Esophagus (tissue), 2 donors: ENCODE measurements around the gene TGM2. TPM values are rescaled to one million over a fixed set of nuclear protein-coding genes. Genes with fewer than 3 reads are reported as not detected.

ENCODE experiments used
- H3K27ac ChIP-seq, 2 donors: one replicate each; pipeline ENCODE4 v1.5.1; 2013; ENCODE audit warnings: low read depth in 2 of 2, mild to moderate bottlenecking in 2 of 2, inconsistent platforms in 1 of 2, low read length in 1 of 2, moderate library complexity in 1 of 2
- H3K27me3 ChIP-seq, 2 donors: one replicate each; pipeline ENCODE4 v1.6.1; 2013; ENCODE audit warnings: low read length in 2 of 2, control low read depth in 1 of 2, mild to moderate bottlenecking in 1 of 2; ENCODE audit not compliant: insufficient read depth in 2 of 2, control insufficient read depth in 1 of 2
- H3K36me3 ChIP-seq, 2 donors: one replicate each; pipeline ENCODE4 v1.6.1; 2013; ENCODE audit warnings: low read length in 1 of 2; ENCODE audit not compliant: control insufficient read depth in 2 of 2, insufficient read depth in 2 of 2
- H3K4me1 ChIP-seq, 2 donors: one replicate each; pipeline ENCODE4 v1.6.1; 2013; ENCODE audit warnings: low read length in 1 of 2; ENCODE audit not compliant: control insufficient read depth in 2 of 2, insufficient read depth in 2 of 2
- H3K4me3 ChIP-seq, 2 donors: one replicate each; pipeline ENCODE4 v1.5.1; 2013; ENCODE audit warnings: low read length in 2 of 2, mild to moderate bottlenecking in 2 of 2, low read depth in 1 of 2, moderate library complexity in 1 of 2
- H3K9me3 ChIP-seq, 2 donors: one replicate each; pipeline ENCODE4 v1.6.1; 2013; ENCODE audit warnings: mild to moderate bottlenecking in 2 of 2, low read depth in 1 of 2, low read length in 1 of 2, moderate library complexity in 1 of 2; ENCODE audit not compliant: control insufficient read depth in 2 of 2, insufficient read depth in 1 of 2
- WGBS, 2 donors: extraction: QIAGEN DNeasy Blood & Tissue Kit; methylation state at CpG; one replicate each; pipeline ENCODE4 v1.1.7; 2013; 5-methylcytosine and 5-hydroxymethylcytosine counted together
- polyA plus RNA-seq, 2 donors: library from polyadenylated mRNA; stranded (reverse); fragments of 200-250 nt; gene quantifications; one replicate each; pipeline ENCODE4 v1.2.3, GENCODE V29; 2013
- donor health status: healthy with polysubstance abuse.
- donor health status: Bipolar disorder and iron deficiency.

Gene TGM2
- polyA plus RNA-seq, 2 donors, result 5.1 to 8.6 TPM

DNA sequence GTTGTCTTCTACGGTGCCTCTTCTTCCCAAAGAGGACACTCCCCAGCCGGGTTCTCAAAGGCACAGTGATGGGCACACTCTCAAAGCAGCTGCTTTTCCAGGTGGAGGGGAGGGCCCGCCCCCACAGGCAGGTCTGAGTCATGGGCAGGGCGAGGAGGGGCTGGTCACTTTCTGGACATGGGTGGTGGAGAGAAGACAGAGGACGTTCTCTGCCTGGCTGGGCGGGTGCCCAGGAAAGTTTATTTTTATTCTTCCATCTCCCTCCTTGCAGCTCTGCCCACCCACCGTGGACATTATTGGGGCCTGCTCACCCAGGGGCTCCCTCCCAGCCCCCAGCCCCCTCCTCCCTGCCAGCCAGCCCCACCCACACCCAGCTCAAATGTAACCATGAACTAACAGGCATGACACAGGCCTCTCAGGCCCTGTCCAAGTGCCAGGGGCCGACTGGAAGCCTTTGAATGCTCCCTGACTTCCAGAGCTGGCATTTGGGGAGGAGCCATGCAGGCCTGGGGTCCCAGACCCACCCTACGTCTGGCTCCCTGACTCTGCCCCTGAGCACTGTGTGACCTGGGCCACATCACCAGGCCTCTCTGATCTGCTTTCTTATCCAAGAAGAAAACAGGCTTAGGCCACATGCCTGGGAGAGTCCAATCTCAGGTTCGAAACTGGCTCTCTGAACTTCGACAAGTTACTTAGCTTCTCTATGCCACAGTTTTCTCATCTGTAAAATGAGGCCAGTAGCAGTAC is 8.0 kb downstream of the TGM2 start:
- no peaks in the 10 kb centered on the region for H3K36me3 ChIP-seq
- H3K4me3 ChIP-seq, result no peak overlapping the region
- no peaks in the 10 kb centered on the region for H3K27me3 ChIP-seq
- H3K9me3 ChIP-seq, result no peaks in the 10 kb centered on the region
- peaks cover 0 to 4% of the 10 kb centered on the region in 2 donors for H3K4me1 ChIP-seq
- 53 to 65% methylated on average over 11 of the region's 11 CpGs for WGBS, 2 donors
- H3K27ac ChIP-seq, result peak overlapping the region; percentile 56 to 66

GRCh38 chr20:38156280-38156679 is 8.8 kb downstream of the TGM2 start:
- peak overlapping the region in 1 of 2 donors; percentile 43 for H3K27ac ChIP-seq
- H3K9me3 ChIP-seq, result no peaks in the 10 kb centered on the region
- H3K4me1 ChIP-seq, result peaks cover 0 to 4% of the 10 kb centered on the region in 2 donors
- no peaks in the 10 kb centered on the region for H3K36me3 ChIP-seq
- WGBS, 2 donors, result 76% methylated on average over 6 of the region's 6 CpGs
- H3K27me3 ChIP-seq, result no peaks in the 10 kb centered on the region
- H3K4me3 ChIP-seq, result no peak overlapping the region

DNA sequence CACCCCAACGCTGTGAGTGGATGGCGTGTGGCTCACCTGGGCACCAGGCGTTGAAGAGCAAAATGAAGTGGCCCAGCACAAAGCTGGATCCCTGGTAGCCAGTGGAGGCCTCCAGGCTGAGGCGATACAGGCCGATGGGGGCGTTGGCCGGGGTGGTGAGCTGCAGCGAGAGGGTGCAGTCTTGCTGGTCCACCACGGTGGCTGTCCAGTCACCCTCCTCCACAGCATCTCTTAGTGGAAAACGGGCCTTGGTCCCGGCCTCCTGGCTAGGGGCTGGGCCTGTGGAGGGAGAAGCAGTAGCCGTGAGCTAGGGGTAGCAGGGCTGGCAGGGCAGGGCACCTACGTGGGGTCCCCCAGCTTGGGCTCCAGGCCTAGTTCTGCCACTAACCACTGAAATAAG is 9.3 kb downstream of the TGM2 start:
- Histone ChIP-seq H3K4me1 (peaks cover 0 to 4% of the 10 kb centered on the region in 2 donors), H3K9me3 (no peaks in the 10 kb centered on the region), H3K27ac (peak overlapping the region in 1 of 2 donors; percentile 6), H3K4me3 (no peak overlapping the region), H3K27me3 (no peaks in the 10 kb centered on the region), H3K36me3 (no peaks in the 10 kb centered on the region)
- WGBS, 2 donors, result 92 to 93% methylated on average over 13 of the region's 13 CpGs

GRCh38 chr20:38153401-38153800 is 11.7 kb downstream of the TGM2 start:
- Histone ChIP-seq H3K4me1 (peaks cover 0 to 4% of the 10 kb centered on the region in 2 donors), H3K27ac (peak overlapping the region in 1 of 2 donors; percentile 18), H3K27me3 (no peaks in the 10 kb centered on the region), H3K4me3 (no peak overlapping the region), H3K9me3 (no peaks in the 10 kb centered on the region), H3K36me3 (no peaks in the 10 kb centered on the region)
- WGBS, 2 donors, result 88 to 92% methylated on average over 5 of the region's 5 CpGs

- Histone ChIP-seq H3K9me3 (no peaks in the 10 kb centered on the region), H3K27me3 (no peaks in the 10 kb centered on the region), H3K4me3 (no peak overlapping the region), H3K4me1 (no peaks in the 10 kb centered on the region), H3K27ac (peak overlapping the region; percentile 63 to 65), H3K36me3 (no peaks in the 10 kb centered on the region)
- 31 to 54% methylated on average over 22 of the region's 22 CpGs for WGBS, 2 donors
Measured at GRCh38 chr20:38152621-38153221, 12.3 kb downstream of the TGM2 start.

DNA sequence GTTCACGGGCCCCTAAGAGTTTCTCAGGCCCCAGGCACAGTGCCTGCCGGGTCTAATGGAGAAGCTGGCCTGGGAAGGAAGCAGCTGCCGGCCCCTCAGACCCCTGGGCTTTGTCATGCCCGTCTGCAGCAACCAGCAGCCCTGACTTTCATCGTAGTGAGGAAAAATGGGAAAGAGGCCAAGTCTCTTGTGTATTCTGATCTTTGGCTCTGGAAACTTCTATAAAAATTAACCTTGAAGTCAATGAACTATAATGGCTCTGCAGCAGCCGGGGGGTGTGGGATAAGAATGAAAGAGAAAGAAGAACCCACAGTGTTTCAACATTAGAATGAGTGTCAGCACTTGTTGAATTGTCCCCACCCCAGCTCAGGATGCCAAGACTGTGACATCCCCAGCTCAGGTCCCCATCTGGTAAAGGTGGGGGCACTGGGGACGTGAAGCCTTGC is 12.9 kb downstream of the TGM2 start:
- WGBS, 2 donors, result 7 to 15% methylated on average over 7 of the region's 7 CpGs

DNA sequence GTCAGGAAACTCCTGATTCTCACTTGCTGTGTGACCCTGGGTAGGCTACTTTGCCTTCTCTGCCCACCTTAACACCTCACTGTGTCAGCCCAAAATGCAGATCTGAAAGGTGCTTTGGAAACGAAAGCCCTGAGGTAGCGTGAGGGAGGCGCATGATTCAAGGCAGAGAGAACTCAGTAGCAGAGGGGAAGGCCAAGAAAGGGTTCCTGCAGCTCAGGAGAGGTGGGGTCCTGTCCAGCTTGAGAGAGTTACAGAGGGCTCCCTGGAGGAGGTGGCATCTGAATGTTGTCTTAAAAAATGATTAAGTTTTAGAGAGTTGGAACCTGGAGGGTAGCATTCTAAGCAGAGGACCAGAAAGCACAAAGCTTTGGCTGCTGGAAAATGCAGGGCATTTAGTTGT is 13.6 kb downstream of the TGM2 start:
- H3K4me3 ChIP-seq, result no peak overlapping the region
- peaks cover 0 to 2% of the 10 kb centered on the region in 2 donors for H3K4me1 ChIP-seq
- no peaks in the 10 kb centered on the region for H3K36me3 ChIP-seq
- peaks cover 0 to 1% of the 10 kb centered on the region in 2 donors for H3K9me3 ChIP-seq
- no peaks in the 10 kb centered on the region for H3K27me3 ChIP-seq
- WGBS, 2 donors, result 87 to 91% methylated on average over 3 of the region's 3 CpGs
- H3K27ac ChIP-seq, result no peak overlapping the region

More for the DNA sequence above, 12.9 kb downstream of the TGM2 start:
- H3K4me1 ChIP-seq, result no peaks in the 10 kb centered on the region
- peak overlapping the region; percentile 63 to 65 for H3K27ac ChIP-seq
- H3K4me3 ChIP-seq, result no peak overlapping the region
- no peaks in the 10 kb centered on the region for H3K9me3 ChIP-seq
- no peaks in the 10 kb centered on the region for H3K27me3 ChIP-seq
- no peaks in the 10 kb centered on the region for H3K36me3 ChIP-seq

DNA sequence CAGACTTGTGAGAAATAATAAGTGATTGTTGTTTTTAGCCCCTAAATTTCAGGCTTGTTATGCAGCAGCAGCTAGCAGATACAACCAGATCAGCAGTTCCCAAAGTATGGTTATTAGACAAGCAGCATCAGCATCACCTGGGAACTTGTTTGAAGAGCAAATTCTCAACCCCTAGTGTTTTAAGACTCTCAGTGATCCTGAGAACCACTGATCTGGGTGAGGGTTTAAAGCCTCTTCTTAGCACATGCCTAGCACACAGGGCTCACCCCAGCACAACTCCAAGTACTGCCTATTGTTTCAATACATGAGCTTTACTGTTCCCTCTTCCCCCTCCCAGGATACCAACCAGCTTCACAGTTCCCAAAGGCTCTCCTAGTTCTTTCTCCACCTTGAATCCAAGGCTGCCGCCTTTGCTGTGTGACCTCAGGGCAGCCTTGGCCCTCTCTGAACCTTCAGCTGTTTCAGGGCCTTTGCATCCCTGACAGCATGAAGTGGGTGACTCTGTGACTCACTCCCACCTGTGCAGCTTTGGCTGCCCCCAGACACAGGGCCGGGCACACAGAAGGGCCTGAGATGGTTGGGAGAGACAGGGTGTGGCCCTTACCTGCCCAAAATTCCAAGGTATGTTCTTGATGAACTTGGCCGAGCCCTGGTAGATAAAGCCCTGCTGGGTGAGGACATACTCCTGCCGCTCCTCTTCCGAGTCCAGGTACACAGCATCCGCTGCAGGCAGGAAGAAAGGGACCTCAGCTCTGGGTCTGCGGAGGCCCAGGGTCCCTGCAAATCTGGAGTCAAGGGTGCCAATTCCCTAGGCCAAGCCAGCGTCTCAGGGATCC is 14.5 kb downstream of the TGM2 start:
- Histone ChIP-seq H3K4me1 (peaks cover 0 to 2% of the 10 kb centered on the region in 2 donors), H3K36me3 (no peaks in the 10 kb centered on the region), H3K27ac (no peak overlapping the region), H3K27me3 (no peaks in the 10 kb centered on the region), H3K4me3 (no peak overlapping the region), H3K9me3 (peaks cover 0 to 2% of the 10 kb centered on the region in 2 donors)
- WGBS, 2 donors, result 79 to 92% methylated on average over 8 of the region's 8 CpGs

DNA sequence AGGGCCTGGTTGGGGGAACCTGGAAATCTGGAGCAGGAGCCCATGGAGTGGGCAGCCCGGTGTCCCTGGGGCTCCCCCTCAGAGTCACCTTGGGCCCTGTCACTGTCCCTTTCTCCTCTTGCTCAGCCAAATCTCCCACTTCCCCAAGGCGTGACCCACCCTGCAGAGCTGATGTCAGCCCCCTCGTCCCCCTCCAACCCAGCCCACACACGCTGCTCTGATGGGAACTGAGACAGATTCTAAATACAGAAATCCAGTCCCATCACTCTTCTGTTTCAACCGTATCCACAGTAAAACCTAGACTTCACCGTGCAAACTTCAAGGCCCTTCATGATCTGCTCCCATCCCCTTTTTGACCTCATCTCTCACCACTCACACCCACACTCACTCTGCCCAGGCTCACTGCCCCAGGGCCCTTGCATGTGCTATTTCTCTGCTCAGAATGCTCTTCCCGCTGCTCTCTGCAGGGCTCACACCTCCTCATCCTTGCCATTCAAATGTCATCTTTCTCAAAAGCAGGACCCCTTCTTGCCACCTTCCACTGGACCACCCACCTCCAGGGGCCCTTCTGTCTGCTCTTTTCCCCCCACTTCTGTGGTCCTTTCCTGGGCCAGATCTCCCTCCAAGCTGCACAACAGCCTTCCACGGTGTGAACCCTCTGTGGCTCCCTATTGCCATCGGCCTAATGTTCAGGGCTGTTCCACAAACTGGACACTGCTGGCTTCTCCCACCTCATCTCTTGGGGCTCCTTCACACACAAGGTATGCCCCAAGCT is 16.6 kb downstream of the TGM2 start:
- no peaks in the 10 kb centered on the region for H3K27me3 ChIP-seq
- 80 to 94% methylated on average over 9 of the region's 9 CpGs for WGBS, 2 donors

More for the DNA sequence above, 16.6 kb downstream of the TGM2 start:
- H3K27ac ChIP-seq, result no peak overlapping the region
- H3K9me3 ChIP-seq, result peaks cover 0 to 2% of the 10 kb centered on the region in 2 donors
- no peak overlapping the region for H3K4me3 ChIP-seq
- H3K4me1 ChIP-seq, result peaks cover 3 to 12% of the 10 kb centered on the region in 2 donors
- H3K36me3 ChIP-seq, result no peaks in the 10 kb centered on the region
